SK-N-SH (cell line): ENCODE results near the gene RPL7A.

Source experiments
- JUND ChIP-seq: IDR thresholded peaks from 2 replicates; pipeline ENCODE4 v1.4.0; 2012
- TAF1 ChIP-seq: IDR thresholded peaks from 2 replicates; pipeline ENCODE4 v1.6.1; 2012; ENCODE audit warnings: low read depth, mild to moderate bottlenecking, low read length, moderate library complexity, borderline replicate concordance
- TEAD4 ChIP-seq: IDR thresholded peaks from 2 replicates; pipeline ENCODE4 v1.4.0; 2012; ENCODE audit warnings: mild to moderate bottlenecking, borderline replicate concordance; ENCODE audit not compliant: insufficient read depth
- YY1 ChIP-seq: IDR thresholded peaks from 2 replicates; pipeline ENCODE4 v1.4.0; 2012; ENCODE audit warnings: low read depth, mild to moderate bottlenecking
- TF ChIP-seq, protein P1 (sequence below): IDR thresholded peaks from 2 replicates; pipeline ENCODE4 v1.4.0; 2012; ENCODE audit warnings: low read depth, borderline replicate concordance
- TF ChIP-seq, protein P2 (sequence below): IDR thresholded peaks from 2 replicates; pipeline ENCODE4 v1.6.1; 2012; ENCODE audit warnings: mild to moderate bottlenecking, low read depth, low read length, moderate library complexity
- TF ChIP-seq, protein P3 (sequence below): fragments of 200-600 bp; sonication (generic); IDR thresholded peaks from 2 replicates; pipeline ENCODE4 v1.6.1; 2017; ENCODE audit warnings: antibody characterized with exemption, mild to moderate bottlenecking, moderate library complexity
- TF ChIP-seq, protein P4 (sequence below): fragments of 150-350 bp; IDR thresholded peaks from 2 replicates; pipeline ENCODE4 v1.6.1; 2017; ENCODE audit warnings: antibody characterized with exemption, low read length, low read depth, borderline replicate concordance
- TF ChIP-seq, protein P5 (sequence below): IDR thresholded peaks from 2 replicates; pipeline ENCODE4 v1.4.0; 2012; ENCODE audit warnings: low read depth
- TF ChIP-seq, protein P6 (sequence below): fragments of 150-350 bp; IDR thresholded peaks from 2 replicates; pipeline ENCODE4 v1.6.1; 2016; ENCODE audit warnings: mild to moderate bottlenecking, low read depth, low read length

DNA sequence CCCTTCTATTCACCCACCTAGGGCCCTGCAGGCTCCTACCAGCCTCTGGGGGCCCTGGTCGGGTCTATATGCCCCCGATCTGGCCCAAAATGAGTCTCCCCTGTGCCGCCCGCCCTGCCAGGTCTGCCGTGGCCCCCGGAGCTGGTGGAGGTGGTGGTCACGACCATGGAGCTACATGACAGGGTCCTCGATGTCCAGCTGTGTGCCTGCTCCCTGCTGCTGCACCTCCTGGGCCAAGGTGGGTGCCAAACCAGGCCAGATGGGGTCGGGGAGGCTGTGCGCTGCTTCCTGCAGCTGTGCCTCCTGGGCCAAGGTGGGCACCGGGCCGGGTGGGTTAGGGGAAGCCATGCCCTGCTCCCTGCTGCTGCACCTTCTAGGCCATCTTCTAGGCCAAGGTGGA lies 52.3 kb downstream of the RPL7A start:
- TF ChIP-seq, protein P1, sequence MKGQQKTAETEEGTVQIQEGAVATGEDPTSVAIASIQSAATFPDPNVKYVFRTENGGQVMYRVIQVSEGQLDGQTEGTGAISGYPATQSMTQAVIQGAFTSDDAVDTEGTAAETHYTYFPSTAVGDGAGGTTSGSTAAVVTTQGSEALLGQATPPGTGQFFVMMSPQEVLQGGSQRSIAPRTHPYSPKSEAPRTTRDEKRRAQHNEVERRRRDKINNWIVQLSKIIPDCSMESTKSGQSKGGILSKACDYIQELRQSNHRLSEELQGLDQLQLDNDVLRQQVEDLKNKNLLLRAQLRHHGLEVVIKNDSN, result no peak
- TF ChIP-seq, protein P2, sequence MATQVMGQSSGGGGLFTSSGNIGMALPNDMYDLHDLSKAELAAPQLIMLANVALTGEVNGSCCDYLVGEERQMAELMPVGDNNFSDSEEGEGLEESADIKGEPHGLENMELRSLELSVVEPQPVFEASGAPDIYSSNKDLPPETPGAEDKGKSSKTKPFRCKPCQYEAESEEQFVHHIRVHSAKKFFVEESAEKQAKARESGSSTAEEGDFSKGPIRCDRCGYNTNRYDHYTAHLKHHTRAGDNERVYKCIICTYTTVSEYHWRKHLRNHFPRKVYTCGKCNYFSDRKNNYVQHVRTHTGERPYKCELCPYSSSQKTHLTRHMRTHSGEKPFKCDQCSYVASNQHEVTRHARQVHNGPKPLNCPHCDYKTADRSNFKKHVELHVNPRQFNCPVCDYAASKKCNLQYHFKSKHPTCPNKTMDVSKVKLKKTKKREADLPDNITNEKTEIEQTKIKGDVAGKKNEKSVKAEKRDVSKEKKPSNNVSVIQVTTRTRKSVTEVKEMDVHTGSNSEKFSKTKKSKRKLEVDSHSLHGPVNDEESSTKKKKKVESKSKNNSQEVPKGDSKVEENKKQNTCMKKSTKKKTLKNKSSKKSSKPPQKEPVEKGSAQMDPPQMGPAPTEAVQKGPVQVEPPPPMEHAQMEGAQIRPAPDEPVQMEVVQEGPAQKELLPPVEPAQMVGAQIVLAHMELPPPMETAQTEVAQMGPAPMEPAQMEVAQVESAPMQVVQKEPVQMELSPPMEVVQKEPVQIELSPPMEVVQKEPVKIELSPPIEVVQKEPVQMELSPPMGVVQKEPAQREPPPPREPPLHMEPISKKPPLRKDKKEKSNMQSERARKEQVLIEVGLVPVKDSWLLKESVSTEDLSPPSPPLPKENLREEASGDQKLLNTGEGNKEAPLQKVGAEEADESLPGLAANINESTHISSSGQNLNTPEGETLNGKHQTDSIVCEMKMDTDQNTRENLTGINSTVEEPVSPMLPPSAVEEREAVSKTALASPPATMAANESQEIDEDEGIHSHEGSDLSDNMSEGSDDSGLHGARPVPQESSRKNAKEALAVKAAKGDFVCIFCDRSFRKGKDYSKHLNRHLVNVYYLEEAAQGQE, result no peak
- TF ChIP-seq JUND, result no peak
- no peak for TF ChIP-seq TAF1
- TF ChIP-seq, protein P3, sequence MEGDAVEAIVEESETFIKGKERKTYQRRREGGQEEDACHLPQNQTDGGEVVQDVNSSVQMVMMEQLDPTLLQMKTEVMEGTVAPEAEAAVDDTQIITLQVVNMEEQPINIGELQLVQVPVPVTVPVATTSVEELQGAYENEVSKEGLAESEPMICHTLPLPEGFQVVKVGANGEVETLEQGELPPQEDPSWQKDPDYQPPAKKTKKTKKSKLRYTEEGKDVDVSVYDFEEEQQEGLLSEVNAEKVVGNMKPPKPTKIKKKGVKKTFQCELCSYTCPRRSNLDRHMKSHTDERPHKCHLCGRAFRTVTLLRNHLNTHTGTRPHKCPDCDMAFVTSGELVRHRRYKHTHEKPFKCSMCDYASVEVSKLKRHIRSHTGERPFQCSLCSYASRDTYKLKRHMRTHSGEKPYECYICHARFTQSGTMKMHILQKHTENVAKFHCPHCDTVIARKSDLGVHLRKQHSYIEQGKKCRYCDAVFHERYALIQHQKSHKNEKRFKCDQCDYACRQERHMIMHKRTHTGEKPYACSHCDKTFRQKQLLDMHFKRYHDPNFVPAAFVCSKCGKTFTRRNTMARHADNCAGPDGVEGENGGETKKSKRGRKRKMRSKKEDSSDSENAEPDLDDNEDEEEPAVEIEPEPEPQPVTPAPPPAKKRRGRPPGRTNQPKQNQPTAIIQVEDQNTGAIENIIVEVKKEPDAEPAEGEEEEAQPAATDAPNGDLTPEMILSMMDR, result no peak
- no peak for TF ChIP-seq TEAD4
- TF ChIP-seq, protein P4, sequence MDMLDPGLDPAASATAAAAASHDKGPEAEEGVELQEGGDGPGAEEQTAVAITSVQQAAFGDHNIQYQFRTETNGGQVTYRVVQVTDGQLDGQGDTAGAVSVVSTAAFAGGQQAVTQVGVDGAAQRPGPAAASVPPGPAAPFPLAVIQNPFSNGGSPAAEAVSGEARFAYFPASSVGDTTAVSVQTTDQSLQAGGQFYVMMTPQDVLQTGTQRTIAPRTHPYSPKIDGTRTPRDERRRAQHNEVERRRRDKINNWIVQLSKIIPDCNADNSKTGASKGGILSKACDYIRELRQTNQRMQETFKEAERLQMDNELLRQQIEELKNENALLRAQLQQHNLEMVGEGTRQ, result no peak
- TF ChIP-seq, protein P5, sequence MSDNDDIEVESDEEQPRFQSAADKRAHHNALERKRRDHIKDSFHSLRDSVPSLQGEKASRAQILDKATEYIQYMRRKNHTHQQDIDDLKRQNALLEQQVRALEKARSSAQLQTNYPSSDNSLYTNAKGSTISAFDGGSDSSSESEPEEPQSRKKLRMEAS, result no peak
- TF ChIP-seq, protein P6, sequence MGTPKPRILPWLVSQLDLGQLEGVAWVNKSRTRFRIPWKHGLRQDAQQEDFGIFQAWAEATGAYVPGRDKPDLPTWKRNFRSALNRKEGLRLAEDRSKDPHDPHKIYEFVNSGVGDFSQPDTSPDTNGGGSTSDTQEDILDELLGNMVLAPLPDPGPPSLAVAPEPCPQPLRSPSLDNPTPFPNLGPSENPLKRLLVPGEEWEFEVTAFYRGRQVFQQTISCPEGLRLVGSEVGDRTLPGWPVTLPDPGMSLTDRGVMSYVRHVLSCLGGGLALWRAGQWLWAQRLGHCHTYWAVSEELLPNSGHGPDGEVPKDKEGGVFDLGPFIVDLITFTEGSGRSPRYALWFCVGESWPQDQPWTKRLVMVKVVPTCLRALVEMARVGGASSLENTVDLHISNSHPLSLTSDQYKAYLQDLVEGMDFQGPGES, result no peak
- no peak for TF ChIP-seq YY1
